SU-DHL-6 (cell line): ENCODE results near the gene WBP2NL.

Experiments
- H2AFZ ChIP-seq: fragments of 200-600 bp; sonication (generic); 2 replicates; pipeline ENCODE4 v1.6.1; 2014; ENCODE audit warnings: low read depth, mild to moderate bottlenecking, moderate library complexity, mixed read lengths, antibody characterized with exemption, low read length; ENCODE audit not compliant: severe bottlenecking
- H3F3A ChIP-seq: fragments of 200-600 bp; shearing (Covaris generic); 2 replicates; pipeline ENCODE4 v1.6.0; 2016; ENCODE audit warnings: antibody characterized with exemption, mild to moderate bottlenecking; ENCODE audit not compliant: insufficient read depth
- H3K27ac ChIP-seq: fragments of 200-600 bp; sonication (generic); 2 replicates; pipeline ENCODE4 v1.5.1; 2016; ENCODE audit warnings: low read depth, mild to moderate bottlenecking, low read length, moderate library complexity, mixed read lengths
- H3K27me3 ChIP-seq: fragments of 200-600 bp; sonication (generic), shearing (Covaris generic); 2 replicates; pipeline ENCODE4 v1.6.0; 2014; ENCODE audit warnings: mild to moderate bottlenecking, low read length
- H3K36me3 ChIP-seq: fragments of 200-600 bp; sonication (generic); 2 replicates; pipeline ENCODE4 v1.6.1; 2014; ENCODE audit warnings: mild to moderate bottlenecking, low read length, mixed read lengths
- H3K4me2 ChIP-seq: fragments of 300-600, 200-600 bp; shearing (Covaris generic), sonication (generic); 2 replicates; pipeline ENCODE4 v1.6.0; 2014; ENCODE audit warnings: low read length, low read depth, mild to moderate bottlenecking; ENCODE audit not compliant: poor library complexity, severe bottlenecking
- H3K4me3 ChIP-seq: fragments of 200-600 bp; sonication (generic); 2 replicates; pipeline ENCODE4 v1.5.1; 2014; ENCODE audit warnings: antibody characterized with exemption, low read length, mild to moderate bottlenecking, mixed read lengths; ENCODE audit not compliant: insufficient read depth, poor library complexity, severe bottlenecking
- H3K79me2 ChIP-seq: fragments of 200-600 bp; sonication (generic); 2 replicates; pipeline ENCODE4 v1.6.1; 2014; ENCODE audit warnings: mild to moderate bottlenecking, low read length, moderate library complexity; ENCODE audit not compliant: insufficient read depth
- H3K9ac ChIP-seq: fragments of 200-600 bp; sonication (generic); 2 replicates; pipeline ENCODE4 v1.7.0; 2014; ENCODE audit warnings: mild to moderate bottlenecking, low read length
- H3K9me2 ChIP-seq: fragments of 200-600 bp; sonication (generic); replicated peaks from 2 replicates; pipeline ENCODE4 v1.6.1; 2014; ENCODE audit warnings: low read length; ENCODE audit not compliant: insufficient read depth
- H3K9me3 ChIP-seq: fragments of 200-600 bp; sonication (generic); 2 replicates; pipeline ENCODE4 v1.6.1; 2014; ENCODE audit warnings: low read length, mixed read lengths; ENCODE audit not compliant: insufficient read depth
- H4K20me1 ChIP-seq: fragments of 200-600 bp; sonication (generic); 2 replicates; pipeline ENCODE4 v1.6.1; 2014; ENCODE audit warnings: low read depth, mild to moderate bottlenecking, antibody characterized with exemption, low read length, moderate library complexity, mixed read lengths
- CTCF ChIP-seq: fragments of 200-600 bp; sonication (generic); IDR thresholded peaks from one replicate; pipeline ENCODE4 v1.5.1; 2017; ENCODE audit warnings: antibody characterized with exemption, mild to moderate bottlenecking, low read length, moderate library complexity; ENCODE audit not compliant: insufficient read depth, poor library complexity, severe bottlenecking
- EZH2phosphoT487 ChIP-seq: fragments of 200-600 bp; sonication (generic), shearing (Covaris generic); conservative IDR thresholded peaks from 2 replicates; pipeline ENCODE4 v1.6.1; 2018; ENCODE audit warnings: mild to moderate bottlenecking, antibody characterized with exemption, low read length, moderate library complexity, mixed read lengths

Gene WBP2NL

GRCh38 chr22:42065438-42066125 is 67.0 kb downstream of the WBP2NL start:
- Histone ChIP-seq H4K20me1 (no peaks in the 10 kb centered on the region), H3F3A (no peaks in the 10 kb centered on the region), H3K27ac (no peak overlapping the region), H3K79me2 (no peaks in the 10 kb centered on the region), H2AFZ (no peak overlapping the region), H3K4me2 (no peak overlapping the region), H3K9me2 (no peaks in the 10 kb centered on the region), H3K4me3 (no peak overlapping the region), H3K9me3 (no peaks in the 10 kb centered on the region), H3K36me3 (no peaks in the 10 kb centered on the region), H3K9ac (no peak overlapping the region), H3K27me3 (no peaks in the 10 kb centered on the region)
- TF ChIP-seq CTCF (no peak), EZH2phosphoT487 (no peak)

GRCh38 chr22:42066126-42066761 is 67.7 kb downstream of the WBP2NL start:
- no peak overlapping the region for H3K27ac ChIP-seq
- no peaks in the 10 kb centered on the region for H3K27me3 ChIP-seq
- H3K4me3 ChIP-seq = no peak overlapping the region
- H3F3A ChIP-seq = no peaks in the 10 kb centered on the region
- no peaks in the 10 kb centered on the region for H4K20me1 ChIP-seq
- no peaks in the 10 kb centered on the region for H3K9me3 ChIP-seq
- no peaks in the 10 kb centered on the region for H3K9me2 ChIP-seq
- no peak overlapping the region for H3K4me2 ChIP-seq
- H3K79me2 ChIP-seq = no peaks in the 10 kb centered on the region
- H3K36me3 ChIP-seq = no peaks in the 10 kb centered on the region
- no peak overlapping the region for H2AFZ ChIP-seq
- H3K9ac ChIP-seq = no peak overlapping the region
- TF ChIP-seq CTCF (no peak), EZH2phosphoT487 (no peak)

GRCh38 chr22:42066937-42067336 is 68.3 kb downstream of the WBP2NL start:
- H3K9me2 ChIP-seq = no peaks in the 10 kb centered on the region
- H2AFZ ChIP-seq = no peak overlapping the region
- no peak overlapping the region for H3K4me2 ChIP-seq
- no peak overlapping the region for H3K4me3 ChIP-seq
- H4K20me1 ChIP-seq = no peaks in the 10 kb centered on the region
- no peaks in the 10 kb centered on the region for H3F3A ChIP-seq
- H3K79me2 ChIP-seq = no peaks in the 10 kb centered on the region
- H3K9ac ChIP-seq = no peak overlapping the region
- no peaks in the 10 kb centered on the region for H3K27me3 ChIP-seq
- no peaks in the 10 kb centered on the region for H3K36me3 ChIP-seq
- H3K27ac ChIP-seq = no peak overlapping the region
- no peaks in the 10 kb centered on the region for H3K9me3 ChIP-seq
- TF ChIP-seq EZH2phosphoT487 (no peak), CTCF (no peak)
